Neural cell (in vitro differentiated cells): ENCODE measurements around the gene UBAP2L. TPM values are rescaled to one million over a fixed set of nuclear protein-coding genes. Genes with fewer than 3 reads are reported as not detected.
A peak's percentile ranks its signal among the peaks of the same experiment; 100 is the strongest.

Source experiments
- H2AFZ ChIP-seq: fragments of 200-600, 300-800 bp; sonication (generic), shearing (Covaris generic); 2 replicates; pipeline ENCODE4 v1.6.0; 2014; ENCODE audit warnings: low read depth, mild to moderate bottlenecking, antibody characterized with exemption, low read length, moderate library complexity
- H3F3A ChIP-seq: fragments of 200-600 bp; shearing (Covaris generic); 2 replicates; pipeline ENCODE4 v1.6.1; 2016; ENCODE audit warnings: mild to moderate bottlenecking, moderate library complexity, mixed read lengths, antibody characterized with exemption, low read length; ENCODE audit not compliant: insufficient read depth, poor library complexity, severe bottlenecking
- H3K27ac ChIP-seq: fragments of 200-600, 300-800 bp; sonication (generic), shearing (Covaris generic); 2 replicates; pipeline ENCODE4 v1.5.1; 2014; ENCODE audit warnings: mild to moderate bottlenecking, low read length, moderate library complexity
- H3K27me3 ChIP-seq: fragments of 300-800, 200-600 bp; sonication (generic), shearing (Covaris generic); 2 replicates; pipeline ENCODE4 v1.6.0; 2014; ENCODE audit warnings: mild to moderate bottlenecking, low read depth, low read length, moderate library complexity; ENCODE audit not compliant: insufficient read depth
- H3K36me3 ChIP-seq: fragments of 300-800, 200-600 bp; sonication (generic), shearing (Covaris generic); 2 replicates; pipeline ENCODE4 v1.5.1; 2014; ENCODE audit warnings: mild to moderate bottlenecking, antibody characterized with exemption, low read length, moderate library complexity; ENCODE audit not compliant: insufficient read depth
- H3K4me2 ChIP-seq: fragments of 300-800, 200-600 bp; sonication (generic), shearing (Covaris generic); 2 replicates; pipeline ENCODE4 v1.6.0; 2014; ENCODE audit warnings: mild to moderate bottlenecking, low read length
- H3K4me3 ChIP-seq: fragments of 300-800, 200-600 bp; sonication (generic), shearing (Covaris generic); 2 replicates; pipeline ENCODE4 v1.5.1; 2014; ENCODE audit warnings: mild to moderate bottlenecking, low read length, moderate library complexity
- H3K79me2 ChIP-seq: fragments of 200-600 bp; shearing (Covaris generic); replicated peaks from 2 replicates; pipeline ENCODE4 v1.6.0; 2014; ENCODE audit warnings: mild to moderate bottlenecking, low read length, moderate library complexity; ENCODE audit not compliant: insufficient read depth
- H3K9ac ChIP-seq: fragments of 300-800, 200-600 bp; sonication (generic), shearing (Covaris generic); 2 replicates; pipeline ENCODE4 v1.6.1; 2016; ENCODE audit warnings: mild to moderate bottlenecking, low read length, mixed read lengths
- H3K9me2 ChIP-seq: fragments of 200-600 bp; shearing (Covaris generic); 2 replicates; pipeline ENCODE4 v1.6.1; 2016; ENCODE audit warnings: mild to moderate bottlenecking, low read length, mixed read lengths; ENCODE audit not compliant: insufficient read depth
- H3K9me3 ChIP-seq: fragments of 200-600, 300-800 bp; sonication (generic), shearing (Covaris generic); 2 replicates; pipeline ENCODE4 v1.6.1; 2016; ENCODE audit warnings: mild to moderate bottlenecking, mixed run types, low read length, moderate library complexity, mixed read lengths
- H4K20me1 ChIP-seq: fragments of 200-600 bp; shearing (Covaris generic); 2 replicates; pipeline ENCODE4 v1.6.1; 2016; ENCODE audit warnings: mild to moderate bottlenecking, mixed run types; ENCODE audit not compliant: insufficient read depth
- CTCF ChIP-seq: fragments of 450-650 bp; IDR thresholded peaks from 2 replicates; pipeline ENCODE4 v1.5.1; 2014; ENCODE audit warnings: antibody characterized with exemption, mild to moderate bottlenecking, moderate library complexity; ENCODE audit not compliant: poor library complexity, severe bottlenecking
- EP300 ChIP-seq: fragments of 450-650 bp; conservative IDR thresholded peaks from 2 replicates; pipeline ENCODE4 v1.6.1; 2014; ENCODE audit warnings: antibody characterized with exemption, mild to moderate bottlenecking, moderate library complexity; ENCODE audit not compliant: poor library complexity, severe bottlenecking
- EZH2 ChIP-seq: fragments of 200-600, 300-800 bp; shearing (Covaris generic), sonication (generic); IDR thresholded peaks from 2 replicates; pipeline ENCODE4 v1.6.1; 2014; ENCODE audit warnings: antibody characterized with exemption, low read length, borderline replicate concordance, mild to moderate bottlenecking; ENCODE audit not compliant: insufficient read depth, poor library complexity, severe bottlenecking
- MXI1 ChIP-seq: fragments of 450-650 bp; conservative IDR thresholded peaks from 2 replicates; pipeline ENCODE4 v1.6.1; 2014; ENCODE audit warnings: antibody characterized with exemption, mild to moderate bottlenecking; ENCODE audit not compliant: poor library complexity, severe bottlenecking
- POLR2AphosphoS5 ChIP-seq: IDR thresholded peaks from 2 replicates; pipeline ENCODE4 v1.6.1; 2012
- RAD21 ChIP-seq: fragments of 450-650 bp; conservative IDR thresholded peaks from 2 replicates; pipeline ENCODE4 v1.6.1; 2014; ENCODE audit warnings: antibody characterized with exemption, mild to moderate bottlenecking, moderate library complexity
- SMC3 ChIP-seq: fragments of 450-650 bp; conservative IDR thresholded peaks from 2 replicates; pipeline ENCODE4 v1.6.1; 2014; ENCODE audit warnings: antibody characterized with exemption, mild to moderate bottlenecking, moderate library complexity; ENCODE audit not compliant: poor library complexity
- TAF1 ChIP-seq: IDR thresholded peaks from 2 replicates; pipeline ENCODE4 v1.6.1; 2012; ENCODE audit warnings: low read depth
- polyA plus RNA-seq: library from polyadenylated mRNA; depleted of rRNA; stranded (reverse); fragments of >200 nt; gene quantifications from 2 replicates; pipeline ENCODE4 v1.2.3, GENCODE V29; 2014
- TF ChIP-seq, protein P1 (sequence below): IDR thresholded peaks from 2 replicates; pipeline ENCODE4 v1.6.1; 2012; ENCODE audit warnings: borderline replicate concordance

Gene UBAP2L
- polyA plus RNA-seq, 1 donor from 2014 or later = 44.7 TPM

DNA sequence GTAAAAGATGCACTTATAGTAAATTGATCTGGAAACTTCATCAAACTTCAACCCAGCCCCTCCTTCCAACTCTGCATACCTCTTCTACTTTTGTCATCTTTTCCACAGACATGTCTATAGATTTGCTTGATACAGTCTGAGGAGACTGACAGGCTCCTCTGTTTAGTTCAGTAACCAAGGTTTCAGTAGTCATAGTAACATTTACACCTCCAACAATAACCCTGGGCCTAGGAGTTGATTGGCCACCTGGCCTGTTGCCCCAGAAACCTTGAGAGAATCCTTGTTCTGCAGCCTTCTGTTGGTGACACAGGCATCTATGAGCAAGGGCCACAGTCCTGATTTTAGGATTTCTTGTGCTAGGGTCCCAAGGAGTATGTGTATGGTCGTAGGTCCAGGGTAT is 14.6 kb upstream of the UBAP2L start, which contains the start of gene CFAP141:
CFAP141 (minus strand) TSS at position 138 of the 400 bp plus-strand sequence; CDS start at position 112, 26 bp downstream.
- H3K9me3 ChIP-seq = no peaks in the 10 kb centered on the region
- no peaks in the 10 kb centered on the region for H3K79me2 ChIP-seq
- H3K9ac ChIP-seq = no peak within 1 kb of the TSS
- peak within 1 kb of the TSS; percentile 10 for H3K4me3 ChIP-seq
- no peaks in the 10 kb centered on the region for H3F3A ChIP-seq
- H3K27ac ChIP-seq = peak within 1 kb of the TSS; percentile 66
- no peaks in the 10 kb centered on the region for H4K20me1 ChIP-seq
- no peaks in the 10 kb centered on the region for H3K9me2 ChIP-seq
- H3K27me3 ChIP-seq = no peaks in the 10 kb centered on the region
- TF ChIP-seq EP300 = peak; percentile 37
- no peak for TF ChIP-seq SMC3
- TF ChIP-seq MXI1 = peak; percentile 45
- no peak within 1 kb of the TSS for H3K4me2 ChIP-seq
- H2AFZ ChIP-seq = no peak within 1 kb of the TSS
- peaks cover 7% of the 10 kb centered on the region for H3K36me3 ChIP-seq

DNA sequence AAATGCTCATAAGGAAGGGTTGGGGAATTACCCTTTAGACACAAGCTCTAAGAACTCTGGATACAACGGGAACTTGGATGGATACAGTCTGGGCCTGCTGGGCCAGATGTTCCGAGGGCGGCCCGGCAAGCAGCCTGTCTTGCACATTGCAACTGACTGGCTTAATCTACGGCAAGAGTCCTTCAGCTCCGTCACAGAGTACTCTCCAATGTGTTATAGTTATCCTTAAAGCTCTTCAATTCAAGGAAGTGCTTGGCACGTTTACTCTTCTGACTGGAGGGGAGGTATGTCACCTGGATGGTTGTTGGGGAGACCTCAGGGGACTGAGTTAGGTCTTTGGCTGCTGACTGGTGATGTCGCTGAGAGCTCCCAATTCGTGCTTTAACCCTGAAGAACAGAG is 13.5 kb upstream of the UBAP2L start:
- Histone ChIP-seq H3K27me3 (no peaks in the 10 kb centered on the region), H3K4me3 (no peak overlapping the region), H4K20me1 (no peaks in the 10 kb centered on the region), H3K9ac (no peak overlapping the region), H3K9me3 (no peaks in the 10 kb centered on the region), H3K27ac (peak overlapping the region; percentile 66), H3K36me3 (peaks cover 7% of the 10 kb centered on the region), H3K4me2 (no peak overlapping the region), H3K9me2 (no peaks in the 10 kb centered on the region), H3F3A (no peaks in the 10 kb centered on the region), H2AFZ (no peak overlapping the region), H3K79me2 (no peaks in the 10 kb centered on the region)
- TF ChIP-seq EP300 = no peak

DNA sequence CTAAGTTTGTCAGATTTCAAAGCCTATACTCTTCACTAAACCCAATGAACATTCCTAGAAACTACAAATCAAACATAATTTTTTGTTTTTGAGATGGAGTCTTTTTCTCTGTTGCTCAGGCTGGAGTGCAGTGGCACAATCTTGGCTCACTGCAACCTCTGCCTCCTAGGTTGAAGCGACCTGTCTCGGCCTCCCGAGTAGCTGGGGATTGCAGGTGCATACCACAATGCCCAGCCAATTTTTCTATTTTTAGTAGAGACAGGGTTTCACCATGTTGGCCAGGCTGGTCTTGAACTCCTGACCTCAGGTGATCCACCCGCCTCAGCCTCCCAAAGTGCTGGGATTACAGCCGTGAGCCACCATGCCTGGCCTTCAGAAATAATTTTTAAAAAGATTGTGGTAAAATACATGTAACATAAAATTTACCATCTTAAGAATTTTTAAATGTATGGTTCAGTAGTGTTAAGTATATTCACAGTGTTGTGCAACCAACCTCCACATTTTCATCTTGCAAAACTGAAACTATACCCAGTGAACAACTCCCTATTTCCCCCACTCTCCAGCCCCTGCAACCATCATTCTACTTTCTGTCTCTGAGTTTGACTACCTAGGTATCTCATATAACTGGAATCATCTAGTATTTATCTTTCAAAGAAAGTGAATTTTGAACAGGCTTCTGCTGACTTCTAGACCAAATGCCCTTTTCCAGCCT is 11.9 kb upstream of the UBAP2L start:
- H3K27ac ChIP-seq = no peak overlapping the region
- no peaks in the 10 kb centered on the region for H3F3A ChIP-seq
- no peaks in the 10 kb centered on the region for H3K9me3 ChIP-seq
- no peak overlapping the region for H3K4me2 ChIP-seq
- no peaks in the 10 kb centered on the region for H4K20me1 ChIP-seq
- H3K9ac ChIP-seq = no peak overlapping the region
- no peak for TF ChIP-seq RAD21
- no peak for TF ChIP-seq EZH2
- no peak for TF ChIP-seq EP300
- TF ChIP-seq CTCF = no peak
- no peak for TF ChIP-seq POLR2AphosphoS5
- TF ChIP-seq TAF1 = no peak
- TF ChIP-seq MXI1 = no peak
- TF ChIP-seq SMC3 = no peak
- TF ChIP-seq, protein P1, sequence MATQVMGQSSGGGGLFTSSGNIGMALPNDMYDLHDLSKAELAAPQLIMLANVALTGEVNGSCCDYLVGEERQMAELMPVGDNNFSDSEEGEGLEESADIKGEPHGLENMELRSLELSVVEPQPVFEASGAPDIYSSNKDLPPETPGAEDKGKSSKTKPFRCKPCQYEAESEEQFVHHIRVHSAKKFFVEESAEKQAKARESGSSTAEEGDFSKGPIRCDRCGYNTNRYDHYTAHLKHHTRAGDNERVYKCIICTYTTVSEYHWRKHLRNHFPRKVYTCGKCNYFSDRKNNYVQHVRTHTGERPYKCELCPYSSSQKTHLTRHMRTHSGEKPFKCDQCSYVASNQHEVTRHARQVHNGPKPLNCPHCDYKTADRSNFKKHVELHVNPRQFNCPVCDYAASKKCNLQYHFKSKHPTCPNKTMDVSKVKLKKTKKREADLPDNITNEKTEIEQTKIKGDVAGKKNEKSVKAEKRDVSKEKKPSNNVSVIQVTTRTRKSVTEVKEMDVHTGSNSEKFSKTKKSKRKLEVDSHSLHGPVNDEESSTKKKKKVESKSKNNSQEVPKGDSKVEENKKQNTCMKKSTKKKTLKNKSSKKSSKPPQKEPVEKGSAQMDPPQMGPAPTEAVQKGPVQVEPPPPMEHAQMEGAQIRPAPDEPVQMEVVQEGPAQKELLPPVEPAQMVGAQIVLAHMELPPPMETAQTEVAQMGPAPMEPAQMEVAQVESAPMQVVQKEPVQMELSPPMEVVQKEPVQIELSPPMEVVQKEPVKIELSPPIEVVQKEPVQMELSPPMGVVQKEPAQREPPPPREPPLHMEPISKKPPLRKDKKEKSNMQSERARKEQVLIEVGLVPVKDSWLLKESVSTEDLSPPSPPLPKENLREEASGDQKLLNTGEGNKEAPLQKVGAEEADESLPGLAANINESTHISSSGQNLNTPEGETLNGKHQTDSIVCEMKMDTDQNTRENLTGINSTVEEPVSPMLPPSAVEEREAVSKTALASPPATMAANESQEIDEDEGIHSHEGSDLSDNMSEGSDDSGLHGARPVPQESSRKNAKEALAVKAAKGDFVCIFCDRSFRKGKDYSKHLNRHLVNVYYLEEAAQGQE = no peak
- no peak overlapping the region for H3K4me3 ChIP-seq
- H3K27me3 ChIP-seq = no peaks in the 10 kb centered on the region
- peaks cover 7% of the 10 kb centered on the region for H3K36me3 ChIP-seq
- peaks cover 5% of the 10 kb centered on the region for H3K79me2 ChIP-seq
- no peaks in the 10 kb centered on the region for H3K9me2 ChIP-seq
- H2AFZ ChIP-seq = no peak overlapping the region
